NT2/D1 (cell line): ENCODE measurements around the gene GLT1D1.

Experiments
- YY1 ChIP-seq: IDR thresholded peaks from 2 replicates; pipeline ENCODE4 v1.6.1; 2011; ENCODE audit not compliant: insufficient read length, insufficient read depth
- ZNF274 ChIP-seq: IDR thresholded peaks from 2 replicates; pipeline ENCODE4 v1.6.1; 2011; ENCODE audit warnings: mild to moderate bottlenecking, low read depth, low read length

DNA sequence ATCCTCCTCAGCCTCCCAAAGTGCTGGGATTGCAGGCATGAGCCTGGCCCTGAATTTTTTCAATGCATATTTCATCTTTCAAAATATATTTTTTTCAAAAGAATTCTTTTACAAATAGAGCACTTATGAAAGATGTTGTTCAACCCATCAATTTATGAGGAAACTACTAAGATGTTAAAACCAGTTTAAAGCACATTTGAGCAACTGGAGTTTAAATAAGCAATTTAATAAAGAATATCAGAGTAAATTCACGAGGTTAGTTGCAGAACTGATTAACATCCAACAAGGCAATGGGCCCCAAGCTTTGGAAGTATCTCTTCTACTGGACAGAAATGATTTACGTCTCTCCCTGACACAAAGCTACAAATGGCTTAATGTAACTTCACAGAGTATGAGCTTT, 23.3 kb downstream of the GLT1D1 start:
- TF ChIP-seq ZNF274 (no peak), YY1 (no peak)
